ENCODE results near the gene USP4.
"Not testable (repeated sequence)": the region's sequence is repeated elsewhere in the genome, so short reads cannot be mapped to it uniquely, and the experiment has no call there.

DNA sequence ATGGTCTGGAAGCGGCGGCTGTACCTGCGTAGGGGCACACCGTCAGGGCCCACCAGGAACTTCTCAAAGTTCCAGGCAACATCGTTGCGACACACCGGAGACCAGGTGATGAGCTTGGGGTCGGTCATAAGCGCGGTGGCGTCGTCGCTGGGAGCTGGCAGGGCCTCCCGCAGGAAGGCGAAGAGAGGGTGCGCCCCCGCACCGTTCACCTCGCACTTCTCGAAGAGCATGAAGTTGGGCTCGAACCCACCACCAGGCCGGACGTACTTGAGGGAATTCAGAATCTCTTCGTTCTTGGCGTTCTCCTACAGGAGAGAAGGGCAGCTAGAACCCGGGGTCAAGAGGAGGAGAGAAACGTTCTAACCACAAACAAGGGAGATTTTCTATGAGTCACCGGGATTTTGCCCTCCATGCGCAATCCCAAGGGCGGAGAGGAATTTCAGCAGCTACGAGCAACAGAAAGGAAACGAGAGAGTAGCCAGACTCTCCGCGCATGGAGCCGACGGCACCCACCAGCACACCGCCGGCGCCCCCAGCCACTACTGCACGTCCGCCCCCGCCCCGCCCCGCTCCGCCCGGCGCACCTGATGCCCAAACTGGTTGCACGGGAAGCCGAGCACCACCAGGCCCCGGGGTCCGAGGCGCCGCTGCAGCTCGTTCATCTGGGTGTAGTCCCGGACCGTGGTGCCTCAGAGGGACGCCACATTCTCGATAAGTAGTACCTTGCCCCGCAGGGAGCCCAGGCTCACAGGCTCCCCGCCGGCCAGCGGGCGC lies 17.8 kb upstream of the USP4 start:
- TF ChIP-seq, protein P1, sequence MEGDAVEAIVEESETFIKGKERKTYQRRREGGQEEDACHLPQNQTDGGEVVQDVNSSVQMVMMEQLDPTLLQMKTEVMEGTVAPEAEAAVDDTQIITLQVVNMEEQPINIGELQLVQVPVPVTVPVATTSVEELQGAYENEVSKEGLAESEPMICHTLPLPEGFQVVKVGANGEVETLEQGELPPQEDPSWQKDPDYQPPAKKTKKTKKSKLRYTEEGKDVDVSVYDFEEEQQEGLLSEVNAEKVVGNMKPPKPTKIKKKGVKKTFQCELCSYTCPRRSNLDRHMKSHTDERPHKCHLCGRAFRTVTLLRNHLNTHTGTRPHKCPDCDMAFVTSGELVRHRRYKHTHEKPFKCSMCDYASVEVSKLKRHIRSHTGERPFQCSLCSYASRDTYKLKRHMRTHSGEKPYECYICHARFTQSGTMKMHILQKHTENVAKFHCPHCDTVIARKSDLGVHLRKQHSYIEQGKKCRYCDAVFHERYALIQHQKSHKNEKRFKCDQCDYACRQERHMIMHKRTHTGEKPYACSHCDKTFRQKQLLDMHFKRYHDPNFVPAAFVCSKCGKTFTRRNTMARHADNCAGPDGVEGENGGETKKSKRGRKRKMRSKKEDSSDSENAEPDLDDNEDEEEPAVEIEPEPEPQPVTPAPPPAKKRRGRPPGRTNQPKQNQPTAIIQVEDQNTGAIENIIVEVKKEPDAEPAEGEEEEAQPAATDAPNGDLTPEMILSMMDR (IDR thresholded peaks at IDR 0.05): not testable (repeated sequence)
- TF ChIP-seq POLR2A (IDR thresholded peaks at IDR 0.05): not testable (repeated sequence)
